ENCODE results near the gene KHDC4. TPM values are rescaled to one million over a fixed set of nuclear protein-coding genes. Genes with fewer than 3 reads are reported as not detected.
A peak's percentile ranks its signal among the peaks of the same experiment; 100 is the strongest.

Gene KHDC4
- total and polyA plus RNA-seq, 2 of the 13 experiments (the other 11 are each of a cell fraction or from before 2014, with no cell fraction given), result 33.5 to 92.0 TPM

- TF ChIP-seq USF2 (IDR thresholded peaks at IDR 0.05; ENCODE audit: low read depth, low read length), result no peak
- peak; percentile 53; the same call in 1 of the 2 replicates for TF ChIP-seq USF2 (CRISPR knock-in tag; IDR thresholded peaks at IDR 0.05; ENCODE audit: borderline replicate concordance)
- no peak for TF ChIP-seq TAF1 (CRISPR knock-in tag; IDR thresholded peaks at IDR 0.05)
- no peak for TF ChIP-seq SMARCC2 (IDR thresholded peaks at IDR 0.05)
- TF ChIP-seq ZNF275 (CRISPR knock-in tag; IDR thresholded peaks at IDR 0.05; ENCODE audit: borderline replicate concordance), result no peak
- TF ChIP-seq SOX6 (IDR thresholded peaks at IDR 0.05), result no peak
- peak; percentile 72 for TF ChIP-seq SOX6 (CRISPR knock-in tag; IDR thresholded peaks at IDR 0.05)
- no peak for TF ChIP-seq ARNT (IDR thresholded peaks at IDR 0.05)
- TF ChIP-seq ZNF34 (CRISPR knock-in tag; IDR thresholded peaks at IDR 0.05; ENCODE audit: borderline replicate concordance), result no peak
- TF ChIP-seq ZNF235 (CRISPR knock-in tag; IDR thresholded peaks at IDR 0.05; ENCODE audit: borderline replicate concordance), result no peak
- TF ChIP-seq ZNF557 (CRISPR knock-in tag; IDR thresholded peaks at IDR 0.05), result peak; percentile 15; the same call in 1 of the 2 replicates
- no peak for TF ChIP-seq DBP (CRISPR knock-in tag; IDR thresholded peaks at IDR 0.05; ENCODE audit: not compliant biosample characterization)
- TF ChIP-seq KLF9 (CRISPR knock-in tag; IDR thresholded peaks at IDR 0.05; ENCODE audit: low read depth), result 0 out of 2 replicates have a peak, but pooled peaks have one; percentile 47
- TF ChIP-seq ATF2 (CRISPR knock-in tag; IDR thresholded peaks at IDR 0.05), result no peak
- TF ChIP-seq ZBTB42 (CRISPR knock-in tag; IDR thresholded peaks at IDR 0.05), result no peak; the same call in 1 of the 2 replicates
- no peak for TF ChIP-seq CENPT (CRISPR knock-in tag; IDR thresholded peaks at IDR 0.05; ENCODE audit: low read depth)
- TF ChIP-seq ZNF776 (CRISPR knock-in tag; IDR thresholded peaks at IDR 0.05), result no peak
- no peak for TF ChIP-seq ATF3 (CRISPR knock-in tag; IDR thresholded peaks at IDR 0.05)
- TF ChIP-seq ZNF564 (CRISPR knock-in tag; IDR thresholded peaks at IDR 0.05), result peak; percentile 75; the same call in 1 of the 2 replicates
- TF ChIP-seq ZBED4 (CRISPR knock-in tag; IDR thresholded peaks at IDR 0.05; ENCODE audit: borderline replicate concordance), result peak; percentile 83; the same call in 1 of the 2 replicates
- no peak for TF ChIP-seq NFYB (CRISPR knock-in tag; IDR thresholded peaks at IDR 0.05)
These were observed 33.3 kb upstream of the KHDC4 start (continued) for GRCh38 chr1:155967341-155968050.
